SK-N-MC (cell line): ENCODE measurements around the gene AIMP2.

Experiments
- EZH2 ChIP-seq: fragments of 200-600 bp; sonication (generic); IDR thresholded peaks from one replicate; pipeline ENCODE4 v1.6.1; 2017; ENCODE audit warnings: antibody characterized with exemption
- FOXP2 ChIP-seq: optimal IDR thresholded peaks from 2 replicates; pipeline ENCODE3; 2011; ENCODE audit warnings: mild to moderate bottlenecking, moderate library complexity; ENCODE audit not compliant: insufficient read depth; ENCODE audit errors: extremely low read length, control extremely low read depth
- POLR2AphosphoS5 ChIP-seq: IDR thresholded peaks from 2 replicates; pipeline ENCODE4 v1.6.1; 2012; ENCODE audit warnings: mild to moderate bottlenecking, low read depth, low read length, borderline replicate concordance

- TF ChIP-seq EZH2, result no peak
- no peak for TF ChIP-seq FOXP2
- no peak for TF ChIP-seq POLR2AphosphoS5
Observed at GRCh38 chr7:6032167-6032566, 23.1 kb downstream of the AIMP2 start.
